Erythroblast (primary cell): ENCODE results near the gene LOXL3.
A peak's percentile ranks its signal among the peaks of the same experiment; 100 is the strongest.

Experiments
- DNase-seq, 2 experiments: peaks; one replicate each; lab custom pipeline; 2025; lab: John Stamatoyannopoulos, UW
- GATA1 ChIP-seq: IDR thresholded peaks from 2 replicates; pipeline ENCODE4 v1.6.1; 2011; ENCODE audit warnings: low read depth, mild to moderate bottlenecking, control low read depth, low read length, moderate library complexity
- POLR2A ChIP-seq: IDR thresholded peaks from 2 replicates; pipeline ENCODE4 v1.6.1; 2011; ENCODE audit warnings: mild to moderate bottlenecking, low read length

Gene LOXL3

GRCh38 chr2:74505448-74506246 lies 48.1 kb downstream of the LOXL3 start:
- DNase-seq, result no peak
- TF ChIP-seq POLR2A (no peak), GATA1 (no peak)

GRCh38 chr2:74504591-74504990 lies 49.2 kb downstream of the LOXL3 start:
- no peak for DNase-seq
- no peak for TF ChIP-seq POLR2A
- no peak for TF ChIP-seq GATA1

GRCh38 chr2:74503506-74504475 lies 50.0 kb downstream of the LOXL3 start:
- no peak for DNase-seq
- TF ChIP-seq POLR2A (no peak), GATA1 (no peak)

GRCh38 chr2:74502720-74503505 lies 50.8 kb downstream of the LOXL3 start:
- peak; percentile 73 for TF ChIP-seq POLR2A
- TF ChIP-seq GATA1, result no peak
- peak; percentile 86 to 92 for DNase-seq

GRCh38 chr2:74502147-74502719 lies 51.5 kb downstream of the LOXL3 start:
- no peak for TF ChIP-seq POLR2A
- TF ChIP-seq GATA1, result no peak
- peak; percentile 41 to 70 for DNase-seq

GRCh38 chr2:74501335-74502071 lies 52.2 kb downstream of the LOXL3 start:
- TF ChIP-seq GATA1 (no peak), POLR2A (no peak)
- DNase-seq, result peak in 1 of 2 experiments; percentile 54

GRCh38 chr2:74500578-74500946 lies 53.2 kb downstream of the LOXL3 start:
- no peak for DNase-seq
- no peak for TF ChIP-seq GATA1
- TF ChIP-seq POLR2A, result no peak

- TF ChIP-seq POLR2A (no peak), GATA1 (no peak)
- DNase-seq, result no peak
Measured at GRCh38 chr2:74499940-74500577, 53.7 kb downstream of the LOXL3 start.

GRCh38 chr2:74499267-74499939 lies 54.3 kb downstream of the LOXL3 start, which contains the start of gene LBX2:
TSS of gene LBX2 (minus strand) at chr2:74499603. CDS start at chr2:74499537, 66 bp downstream.
- peak; percentile 46 to 56 for DNase-seq
- TF ChIP-seq POLR2A (no peak), GATA1 (no peak)

- TF ChIP-seq GATA1 (no peak), POLR2A (peak; percentile 25)
- DNase-seq, result peak in 1 of 2 experiments; percentile 66
Measured at GRCh38 chr2:74498500-74499266, 55.1 kb downstream of the LOXL3 start.
